Fibroblast of lung (primary cell): ENCODE measurements around the gene IFIT2. TPM values are rescaled to one million over a fixed set of nuclear protein-coding genes. Genes with fewer than 3 reads are reported as not detected.

Experiments
- DNase-seq, 2 donors: peaks; one replicate each; pipeline versions ENCODE4 v3.0.0 to v3.0.0-alpha.2; 2010; ENCODE audit warnings: low read depth in 2 of 2
- H2AFZ ChIP-seq: 2 replicates; pipeline ENCODE4 v1.5.1; 2012; ENCODE audit warnings: low read length, control low read depth, inconsistent platforms
- H3K27ac ChIP-seq: 2 replicates; pipeline ENCODE4 v1.5.1; 2011; ENCODE audit warnings: low read length, control low read depth; ENCODE audit not compliant: insufficient read depth
- H3K27me3 ChIP-seq: 2 replicates; pipeline ENCODE4 v1.5.1; 2011; ENCODE audit warnings: mild to moderate bottlenecking, low read length; ENCODE audit not compliant: control insufficient read depth, insufficient read depth
- H3K36me3 ChIP-seq: 2 replicates; pipeline ENCODE4 v1.5.1; 2011; ENCODE audit warnings: low read length; ENCODE audit not compliant: control insufficient read depth, insufficient read depth
- H3K4me1 ChIP-seq: 2 replicates; pipeline ENCODE4 v1.5.1; 2011; ENCODE audit warnings: low read length; ENCODE audit not compliant: control insufficient read depth, insufficient read depth; ENCODE audit errors: extremely low read depth
- H3K4me2 ChIP-seq: 2 replicates; pipeline ENCODE4 v1.5.1; 2011; ENCODE audit warnings: low read length, control low read depth; ENCODE audit not compliant: insufficient read depth; ENCODE audit errors: extremely low read depth
- H3K4me3 ChIP-seq, 4 experiments: fragments of 200-600 bp in 1 of 4; sonication (generic) in 1 of 4; replicated peaks in 1 of 4; 2 replicates each; pipeline ENCODE4 v1.5.1; 2011 to 2016; ENCODE audit warnings: low read length in 4 of 4, low read depth in 3 of 4, mild to moderate bottlenecking in 3 of 4, control low read depth in 2 of 4, inconsistent platforms in 1 of 4, mixed read lengths in 1 of 4; ENCODE audit not compliant: insufficient read depth in 1 of 4; ENCODE audit errors: control extremely low read depth in 1 of 4
- H3K79me2 ChIP-seq: 2 replicates; pipeline ENCODE4 v1.5.1; 2012; ENCODE audit warnings: mild to moderate bottlenecking, low read length, inconsistent platforms; ENCODE audit not compliant: control insufficient read depth, insufficient read depth
- H3K9ac ChIP-seq: 2 replicates; pipeline ENCODE4 v1.5.1; 2011; ENCODE audit warnings: mild to moderate bottlenecking, low read length, control low read depth; ENCODE audit not compliant: insufficient read depth
- H3K9me3 ChIP-seq: 2 replicates; pipeline ENCODE4 v1.5.1; 2012; ENCODE audit warnings: low read depth, low read length; ENCODE audit not compliant: control insufficient read depth, insufficient read depth
- H4K20me1 ChIP-seq: 2 replicates; pipeline ENCODE4 v1.5.1; 2011; ENCODE audit warnings: low read length; ENCODE audit not compliant: control insufficient read depth, insufficient read depth; ENCODE audit errors: extremely low read depth
- CTCF ChIP-seq, 2 donors: IDR thresholded peaks in 1 of 2; conservative IDR thresholded peaks in 1 of 2; 1 replicate in 1 of 2; 2 replicates in 1 of 2; pipeline ENCODE4 v1.5.1; 2011 to 2012; ENCODE audit warnings: low read length in 2 of 2, control low read depth in 1 of 2, inconsistent platforms in 1 of 2, low read depth in 1 of 2, mild to moderate bottlenecking in 1 of 2
- EZH2 ChIP-seq: IDR thresholded peaks from 2 replicates; pipeline ENCODE4 v1.5.1; 2012; ENCODE audit warnings: low read length, control low read depth, mild to moderate bottlenecking; ENCODE audit errors: missing control alignments
- polyA plus RNA-seq, 2 donors: library from polyadenylated mRNA; depleted of rRNA in 1 of 2; stranded (reverse) in 1 of 2; unstranded in 1 of 2; fragments of >200 nt; gene quantifications; 2 replicates each; pipeline ENCODE4 v1.2.1, GENCODE V29; 2011 to 2012; ENCODE audit warnings: missing spikeins in 1 of 2
- total RNA-seq: library from RNA; depleted of rRNA; stranded (reverse); fragments of >200 nt; gene quantifications from 2 replicates; pipeline ENCODE4 v1.2.1, GENCODE V29; 2014

The IFIT2 gene
- total and polyA plus RNA-seq, 2 donors (not counting 1 experiment from before 2014, with no cell fraction given), result 12.1 to 21.6 TPM

- no peak for TF ChIP-seq CTCF (conservative IDR thresholded peaks at IDR 0.05 in 1 of 2, IDR thresholded peaks at IDR 0.05 in 1 of 2; ENCODE audit: low read depth in 1 of 2, low read length in 2 of 2)
- TF ChIP-seq EZH2, result no peak
- DNase-seq, result no peak
- Histone ChIP-seq H3K9me3 (no peaks in the 10 kb centered on the region), H3K9ac (no peak overlapping the region), H3K79me2 (no peaks in the 10 kb centered on the region), H4K20me1 (no peaks in the 10 kb centered on the region), H2AFZ (no peak overlapping the region), H3K4me1 (peaks cover 3% of the 10 kb centered on the region), H3K36me3 (no peaks in the 10 kb centered on the region), H3K4me2 (no peak overlapping the region), H3K27me3 (no peaks in the 10 kb centered on the region), H3K4me3 (no peak overlapping the region), H3K27ac (no peak overlapping the region)
Observed at GRCh38 chr10:89345367-89346000, 43.6 kb downstream of the IFIT2 start.

- Histone ChIP-seq H3K9me3 (no peaks in the 10 kb centered on the region), H3K27me3 (no peaks in the 10 kb centered on the region), H4K20me1 (no peaks in the 10 kb centered on the region), H2AFZ (no peak overlapping the region), H3K4me3 (no peak overlapping the region), H3K9ac (no peak overlapping the region), H3K4me2 (no peak overlapping the region), H3K4me1 (peaks cover 14% of the 10 kb centered on the region), H3K36me3 (no peaks in the 10 kb centered on the region), H3K79me2 (no peaks in the 10 kb centered on the region), H3K27ac (no peak overlapping the region)
- no peak for TF ChIP-seq EZH2
- no peak for TF ChIP-seq CTCF (conservative IDR thresholded peaks at IDR 0.05 in 1 of 2, IDR thresholded peaks at IDR 0.05 in 1 of 2; ENCODE audit: low read depth in 1 of 2, low read length in 2 of 2)
- DNase-seq, result peak in 1 of 2 donors; percentile 86
Observed at GRCh38 chr10:89346405-89347254, 44.8 kb downstream of the IFIT2 start.

- TF ChIP-seq EZH2 (no peak), CTCF (conservative IDR thresholded peaks at IDR 0.05 in 1 of 2, IDR thresholded peaks at IDR 0.05 in 1 of 2; ENCODE audit: low read depth in 1 of 2, low read length in 2 of 2) (no peak)
- Histone ChIP-seq H3K4me2 (no peak overlapping the region), H3K27me3 (no peaks in the 10 kb centered on the region), H3K36me3 (no peaks in the 10 kb centered on the region), H3K9ac (no peak overlapping the region), H3K4me1 (peaks cover 17% of the 10 kb centered on the region), H3K27ac (no peak overlapping the region), H3K79me2 (no peaks in the 10 kb centered on the region), H3K4me3 (no peak overlapping the region), H3K9me3 (no peaks in the 10 kb centered on the region), H4K20me1 (no peaks in the 10 kb centered on the region), H2AFZ (no peak overlapping the region)
- no peak for DNase-seq
Observed at GRCh38 chr10:89347701-89348457, 46.0 kb downstream of the IFIT2 start.
